ENCODE measurements around the gene GABRB3. TPM values are rescaled to one million over a fixed set of nuclear protein-coding genes. Genes with fewer than 3 reads are reported as not detected.
"Not testable (repeated sequence)": the region's sequence is repeated elsewhere in the genome, so short reads cannot be mapped to it uniquely, and the experiment has no call there.

The GABRB3 gene
- total RNA-seq, 1 donor from 2014 or later, result 124 TPM

DNA sequence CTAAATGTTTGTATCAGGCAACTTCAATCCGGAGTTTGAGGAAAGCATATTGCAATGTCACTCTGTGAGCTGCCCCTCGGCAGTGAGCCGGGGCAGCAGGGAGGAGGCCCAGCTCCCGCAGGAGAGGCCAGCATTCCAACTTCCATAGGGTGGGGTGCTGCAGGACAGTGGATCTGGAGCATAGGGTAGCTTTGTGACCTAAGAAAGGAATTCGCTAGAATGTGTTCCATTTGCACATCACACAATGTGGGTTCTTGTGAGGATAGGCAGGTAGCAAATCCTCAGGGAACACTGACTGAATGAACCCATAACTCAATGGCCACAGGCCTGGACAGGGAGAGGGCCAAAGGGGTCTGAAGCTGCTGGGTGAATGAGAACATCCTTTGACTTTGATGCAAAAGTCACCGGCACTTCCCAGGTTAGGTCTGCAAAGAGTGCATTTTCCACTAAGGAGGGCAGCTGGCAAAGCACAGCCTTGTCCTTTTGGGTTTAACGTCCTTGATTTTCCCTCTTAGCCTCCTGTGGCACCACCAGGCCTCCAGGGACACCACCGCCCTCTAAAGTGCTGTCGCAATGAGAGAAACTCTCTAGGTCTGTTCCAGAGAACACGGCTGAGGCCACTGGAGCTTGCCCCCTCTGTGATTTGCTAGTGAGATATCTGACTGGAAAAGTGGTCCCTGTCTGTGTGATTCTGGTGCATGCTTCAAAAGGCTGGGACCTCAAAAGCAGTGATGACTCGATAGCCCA lies 36.2 kb downstream of the GABRB3 start:
- DNase-seq, result no peak

DNA sequence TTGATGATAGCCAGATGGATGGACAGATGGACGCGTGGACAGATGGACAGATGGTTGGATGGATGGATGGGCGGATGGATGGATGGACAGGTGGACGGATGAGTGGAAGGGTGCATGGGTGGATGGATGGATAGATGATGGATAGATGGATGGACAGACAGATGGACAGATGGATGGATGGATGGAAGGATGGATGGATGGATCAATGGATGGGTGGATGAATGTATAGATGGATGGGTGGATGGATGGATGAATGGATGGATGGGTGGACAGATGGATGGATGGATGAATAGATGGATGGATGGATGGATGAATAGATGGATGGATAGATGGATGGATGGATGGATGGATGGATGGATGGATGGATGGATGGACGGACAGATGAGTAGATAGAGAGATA lies 40.9 kb downstream of the GABRB3 start:
- DNase-seq, result no peak

DNA sequence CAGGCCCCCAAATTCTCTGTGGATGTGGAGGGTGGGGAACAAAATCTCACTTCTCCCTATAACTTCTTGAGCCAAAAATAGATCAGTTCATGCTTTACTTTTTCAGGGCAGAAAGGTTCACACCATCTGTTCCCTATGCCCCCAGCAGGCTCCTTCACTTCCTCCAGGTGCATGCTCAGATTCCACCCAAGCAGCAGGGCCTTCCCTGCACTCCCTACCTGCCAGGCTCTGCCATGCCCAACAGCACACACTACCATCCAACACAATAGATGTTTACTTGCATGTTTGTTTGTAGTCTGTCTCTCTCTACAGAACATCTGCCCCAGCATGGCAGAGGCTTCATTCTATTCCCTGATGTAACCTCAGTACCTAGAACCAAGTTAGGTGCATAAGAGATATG lies 43.3 kb downstream of the GABRB3 start:
- no peak for DNase-seq

DNA sequence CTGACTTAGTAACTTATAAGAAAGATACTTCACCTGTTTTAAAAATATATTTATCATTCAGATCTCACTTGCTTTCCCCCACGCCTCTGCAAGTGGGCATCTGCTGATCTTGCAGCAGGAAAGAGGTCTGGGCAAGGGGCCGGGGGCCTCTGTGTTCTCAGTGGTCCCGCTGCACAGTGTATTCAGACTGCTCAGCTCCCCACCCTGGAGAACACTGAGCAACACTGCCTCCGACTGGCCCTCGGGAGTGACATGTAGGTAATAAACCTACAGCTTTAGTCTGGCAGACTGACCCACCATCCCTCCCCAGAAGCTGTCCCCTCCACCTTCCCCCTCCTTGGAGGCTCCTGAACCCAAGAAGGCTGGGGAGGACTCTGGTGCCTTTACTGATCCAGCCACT lies 43.8 kb downstream of the GABRB3 start:
- DNase-seq, result no peak

DNA sequence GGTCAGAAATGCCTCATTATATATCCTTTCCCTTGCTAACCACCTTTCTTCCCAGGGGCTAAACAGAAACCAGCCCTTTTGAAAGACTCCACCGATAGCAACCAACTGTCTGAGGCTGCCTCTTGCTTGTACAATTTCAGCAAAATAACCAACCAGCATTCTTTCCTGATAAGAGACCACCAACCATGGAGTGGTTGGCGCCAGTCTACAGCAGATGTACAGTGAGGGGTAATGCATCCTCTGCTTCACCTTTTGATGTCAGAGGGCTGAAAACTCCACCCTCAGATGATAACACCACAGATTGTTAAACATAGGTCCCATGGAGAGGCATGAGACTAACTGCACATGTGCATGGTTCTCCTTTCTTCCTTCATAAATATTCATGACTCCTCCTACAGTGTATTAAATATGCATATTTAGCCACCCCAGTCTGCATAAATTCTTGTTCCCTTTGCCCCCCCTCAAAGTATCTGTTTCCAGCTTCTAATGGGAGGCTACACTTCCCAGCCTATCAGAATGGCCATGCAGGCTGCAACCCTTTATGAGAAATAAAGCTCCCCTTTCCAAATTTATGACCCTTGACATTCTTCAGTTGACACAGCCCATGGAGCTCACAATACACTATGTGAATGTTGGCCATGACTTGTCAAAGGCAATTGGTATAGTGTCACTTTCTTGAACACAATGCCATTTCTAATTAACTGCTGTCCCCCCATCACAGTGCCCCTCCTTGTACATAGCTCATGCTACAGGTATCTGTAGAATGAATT lies 48.3 kb downstream of the GABRB3 start:
- DNase-seq, result no peak

DNA sequence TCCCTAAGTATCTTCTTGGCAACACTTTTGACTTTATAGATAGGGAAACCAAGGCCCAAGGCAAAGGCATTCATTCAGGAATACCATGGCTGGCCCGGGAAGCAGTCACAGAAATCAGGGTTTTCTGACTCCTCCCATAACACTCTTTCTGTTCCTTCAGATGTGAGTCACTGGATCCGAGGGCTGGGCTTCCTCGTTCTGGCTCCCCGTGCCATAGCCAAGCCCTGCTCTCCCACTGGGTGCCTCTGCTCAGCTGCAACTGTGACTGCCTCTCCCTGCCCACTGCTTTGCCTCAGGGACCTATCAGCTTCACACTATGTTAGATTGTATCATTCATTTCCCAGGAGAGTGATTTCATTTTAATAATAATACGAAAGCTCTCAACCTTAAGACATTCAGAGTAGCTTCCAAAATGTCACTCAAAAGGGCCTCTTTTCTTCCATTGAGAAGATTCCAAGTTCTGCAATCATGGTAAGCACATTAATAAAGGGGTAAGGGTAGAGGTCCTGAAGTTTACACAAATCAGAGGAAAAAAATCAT lies 50.2 kb downstream of the GABRB3 start:
- DNase-seq, result peak; percentile 26

DNA sequence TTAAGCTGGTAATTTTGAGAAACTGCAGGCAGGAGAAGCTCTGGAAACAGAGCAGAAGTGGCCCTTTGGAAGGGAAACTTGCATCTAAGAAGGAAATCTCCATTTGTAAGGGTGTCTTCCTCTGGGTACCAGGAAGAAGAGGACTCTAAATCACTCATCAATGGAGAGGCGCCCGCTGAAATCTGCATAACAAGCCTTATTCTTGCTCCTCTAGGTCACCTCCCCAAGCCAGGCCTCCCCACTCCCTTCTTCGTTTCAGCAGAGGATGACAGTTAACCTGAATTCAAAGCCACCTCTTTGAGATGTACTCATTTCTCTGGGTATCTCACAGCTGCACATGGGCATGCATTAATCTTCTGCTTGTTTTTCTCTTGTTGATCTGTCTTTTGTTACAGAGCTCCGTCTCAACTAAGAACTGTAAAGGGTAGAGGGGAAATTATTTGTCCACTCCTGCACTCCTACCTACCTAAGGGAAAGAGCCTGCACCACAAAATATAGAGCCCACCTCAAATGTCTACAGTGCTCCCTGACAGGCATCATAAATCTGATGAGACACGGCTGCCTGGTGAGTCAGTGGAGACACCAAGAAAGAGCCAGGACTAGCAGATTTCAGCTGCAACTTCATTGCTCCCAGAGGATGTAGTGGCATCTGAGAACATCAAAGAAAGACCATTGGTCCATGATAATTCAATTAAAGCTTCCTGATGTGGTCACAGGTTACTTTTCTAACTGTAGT lies 51.5 kb downstream of the GABRB3 start:
- no peak for DNase-seq

DNA sequence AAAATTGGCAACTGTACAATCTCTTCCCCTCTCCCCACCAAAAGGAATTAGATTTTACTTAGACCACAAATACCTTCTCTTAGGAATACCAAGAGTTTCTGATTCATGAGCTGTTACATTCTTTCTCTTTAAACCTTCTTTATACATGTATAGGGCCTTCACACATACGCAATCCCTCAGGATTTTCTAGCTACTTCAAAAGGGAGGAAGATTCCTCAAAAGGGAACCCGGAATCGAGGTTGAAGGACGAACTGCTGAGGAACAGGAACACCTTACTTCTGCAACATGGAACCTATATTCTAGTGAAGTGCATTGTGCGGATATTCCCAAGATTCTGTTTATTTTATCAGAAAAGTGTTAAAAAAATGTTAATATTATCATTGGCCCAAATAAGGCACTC lies 52.3 kb downstream of the GABRB3 start:
- no peak for DNase-seq

DNA sequence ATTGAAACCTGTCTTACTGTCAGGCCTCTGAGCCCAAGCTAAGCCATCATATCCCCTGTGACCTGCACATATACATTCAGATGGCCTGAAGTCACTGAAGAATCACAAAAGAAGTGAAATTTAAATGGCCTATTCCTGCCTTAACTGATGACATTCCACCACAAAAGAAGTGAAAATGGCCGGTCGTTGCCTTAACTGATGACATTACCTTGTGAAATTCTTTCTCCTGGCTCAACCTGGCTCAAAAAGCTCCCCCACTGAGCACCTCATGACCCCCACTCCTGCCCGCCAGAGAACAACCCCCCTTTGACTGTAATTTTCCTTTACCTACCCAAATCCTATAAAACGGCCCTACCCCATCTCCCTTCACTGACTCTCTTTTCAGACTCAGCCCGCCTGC lies 53.0 kb downstream of the GABRB3 start:
- DNase-seq, result not testable (repeated sequence)

DNA sequence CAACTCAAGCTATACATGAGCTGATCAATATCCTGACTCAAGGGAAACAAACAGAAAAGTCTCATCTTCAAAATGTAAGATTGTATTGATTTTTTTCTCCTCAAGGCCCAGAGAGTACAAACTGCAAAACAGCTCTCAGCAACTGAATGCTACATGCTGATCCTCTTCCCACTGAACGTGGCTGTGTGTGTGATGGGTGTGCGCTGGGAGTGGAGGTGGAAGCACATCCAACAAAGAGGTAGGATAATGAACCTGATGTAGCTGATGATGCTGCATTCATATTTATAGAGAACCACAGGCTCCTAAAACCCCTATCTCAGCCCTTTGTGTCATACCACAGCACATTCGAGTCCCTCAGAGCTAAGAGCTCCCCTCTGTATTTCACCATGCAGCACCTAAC lies 56.8 kb downstream of the GABRB3 start:
- no peak for DNase-seq

DNA sequence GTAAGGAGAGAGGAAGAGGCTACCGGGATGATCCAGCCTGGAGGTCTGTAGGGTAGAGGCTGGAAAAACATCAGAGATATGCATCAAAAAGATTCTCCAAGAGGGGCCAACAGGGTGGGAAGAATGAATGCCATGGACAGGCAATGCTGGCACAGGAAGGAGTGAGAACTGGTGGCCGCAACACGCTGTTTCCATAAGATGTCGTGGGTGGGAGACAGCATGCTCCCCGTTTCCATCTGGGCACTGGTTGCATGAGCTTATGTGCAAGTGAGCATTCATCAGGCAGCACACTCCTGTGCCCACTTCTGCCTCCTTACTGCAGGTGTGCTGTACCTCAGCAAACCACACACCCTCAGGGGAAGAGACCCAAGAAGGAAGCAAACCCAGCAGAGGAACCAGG lies 59.4 kb downstream of the GABRB3 start:
- peak; percentile 55 for DNase-seq

DNA sequence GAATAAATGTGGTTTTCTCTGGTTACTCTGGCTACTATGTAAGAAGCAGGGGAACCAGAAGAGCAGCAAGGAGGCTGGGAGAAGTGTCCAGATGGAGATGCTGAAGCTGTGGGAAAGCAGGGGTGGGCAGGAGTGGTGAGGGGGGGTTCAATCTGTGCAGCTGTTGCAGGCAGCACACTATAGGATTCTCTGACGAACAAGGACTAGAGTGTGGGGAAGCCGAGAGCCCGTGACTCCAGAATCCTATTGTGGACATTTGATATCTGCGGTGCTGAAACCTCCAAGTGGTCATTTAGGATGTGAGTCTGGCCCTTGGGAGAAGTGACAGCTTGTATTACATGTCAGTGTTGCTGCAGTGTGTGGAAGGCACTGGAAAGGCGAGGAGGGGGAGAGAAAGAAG lies 60.5 kb downstream of the GABRB3 start:
- DNase-seq, result no peak

DNA sequence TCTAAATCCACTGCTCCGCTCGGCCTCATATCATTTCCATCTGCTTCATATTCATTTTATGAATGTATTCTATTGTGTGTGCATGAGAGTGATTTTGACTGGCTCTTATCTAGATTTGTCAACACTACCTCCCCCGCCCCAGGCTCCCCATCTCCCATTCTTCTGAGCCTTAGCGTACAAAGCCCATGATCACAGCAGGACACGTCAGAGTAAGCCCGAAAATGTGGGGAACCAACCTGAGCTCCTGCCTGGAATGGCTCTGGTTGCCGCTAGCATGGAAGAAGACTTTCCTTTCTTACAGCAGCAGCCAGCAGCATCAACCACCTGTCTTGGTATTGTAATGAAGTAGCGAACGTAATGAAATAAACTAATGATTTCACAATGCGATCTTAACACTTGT lies 61.4 kb downstream of the GABRB3 start:
- DNase-seq, result no peak

DNA sequence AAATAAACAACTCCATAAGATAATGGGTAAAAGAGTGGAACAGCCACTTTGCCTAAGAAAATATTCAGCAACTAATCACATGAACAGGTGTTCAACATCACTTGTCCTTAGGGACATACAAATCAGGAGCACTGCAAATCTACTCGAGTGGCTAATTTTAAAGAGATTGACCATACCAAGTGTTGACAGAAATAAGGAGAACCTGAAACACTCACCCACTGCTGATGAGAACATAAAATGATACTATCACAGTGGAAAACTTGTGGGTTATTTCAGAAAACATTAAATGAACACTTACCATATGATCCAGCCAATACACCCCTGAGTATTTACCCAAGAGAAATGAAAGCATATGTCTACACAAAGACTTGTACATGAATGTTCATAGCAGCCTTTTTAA lies 70.5 kb downstream of the GABRB3 start:
- DNase-seq, result no peak

DNA sequence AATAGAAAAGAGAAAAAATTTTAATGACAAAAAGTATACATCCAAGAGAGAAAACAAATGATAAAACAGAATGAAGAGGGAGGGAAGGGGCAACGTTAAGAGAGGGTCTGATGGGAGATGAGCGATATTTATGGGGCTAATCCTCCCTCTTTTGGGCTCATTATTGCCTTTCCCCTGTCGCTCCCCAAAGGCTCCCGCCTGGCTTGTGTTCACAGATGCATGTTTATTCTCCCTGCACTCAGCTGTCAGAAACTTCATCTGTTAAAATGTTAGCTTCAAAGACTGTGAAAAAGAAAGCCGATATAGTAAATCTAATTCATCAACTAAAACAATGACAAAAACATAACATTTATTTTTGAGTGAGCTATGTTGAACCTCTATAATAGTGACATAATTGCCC lies 74.3 kb downstream of the GABRB3 start:
- DNase-seq, result no peak

DNA sequence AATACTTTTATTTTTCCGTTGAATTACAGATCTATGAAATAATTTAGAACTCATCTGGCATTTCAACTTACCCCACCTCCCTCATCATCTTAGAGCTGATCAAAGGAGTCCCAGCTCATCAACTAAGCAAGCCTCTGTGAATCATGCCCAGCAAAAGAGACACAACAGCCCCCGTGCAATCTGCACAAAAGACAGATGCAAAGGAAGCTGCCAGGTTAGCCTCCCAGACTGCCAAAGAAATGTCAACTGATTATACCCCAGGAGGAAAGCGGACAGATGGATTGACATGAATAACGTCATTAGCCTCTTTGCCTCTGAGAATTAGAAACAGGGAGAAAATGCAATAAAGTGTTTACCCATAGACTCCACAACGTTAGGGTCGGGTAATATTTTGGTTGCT lies 75.0 kb downstream of the GABRB3 start:
- DNase-seq, result peak; percentile 13

DNA sequence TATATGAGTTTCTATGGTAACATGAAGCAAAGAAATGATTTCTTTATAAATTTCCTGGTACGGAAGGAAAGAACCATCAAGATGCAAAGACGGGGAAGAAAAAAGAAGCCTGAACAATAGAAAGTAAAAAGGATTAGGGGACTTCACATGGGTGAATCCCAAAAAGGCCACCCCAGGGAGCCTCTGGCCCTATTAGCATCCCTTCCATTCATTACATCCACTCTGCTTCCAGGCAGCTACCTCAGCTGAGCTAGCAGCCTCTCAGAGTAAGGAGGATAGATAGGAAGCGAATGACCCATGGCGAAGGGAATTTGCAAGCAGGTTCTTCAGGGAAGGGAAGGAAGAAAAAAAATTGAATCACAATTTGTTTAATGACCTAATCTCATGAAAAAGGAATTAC lies 81.6 kb downstream of the GABRB3 start:
- DNase-seq, result no peak

DNA sequence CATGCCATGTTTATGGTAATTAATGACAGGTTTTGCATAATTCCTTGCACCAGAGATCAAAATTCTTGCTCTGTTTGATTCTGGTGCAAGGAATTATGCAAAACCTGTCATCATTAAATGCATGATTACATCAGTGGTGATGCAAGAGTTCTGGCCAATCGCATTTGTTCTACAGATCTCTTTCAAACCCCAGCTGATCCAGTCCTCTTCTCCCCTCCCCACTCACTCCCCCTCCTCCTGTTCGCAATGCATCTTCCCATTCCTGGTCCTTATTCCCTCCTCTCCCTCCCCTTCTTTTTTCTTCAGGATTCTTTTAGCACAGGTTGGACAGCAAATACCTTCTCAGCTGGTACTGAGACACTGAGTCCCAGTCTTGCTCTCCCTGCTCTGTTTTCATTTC lies 82.1 kb downstream of the GABRB3 start:
- no peak for DNase-seq

DNA sequence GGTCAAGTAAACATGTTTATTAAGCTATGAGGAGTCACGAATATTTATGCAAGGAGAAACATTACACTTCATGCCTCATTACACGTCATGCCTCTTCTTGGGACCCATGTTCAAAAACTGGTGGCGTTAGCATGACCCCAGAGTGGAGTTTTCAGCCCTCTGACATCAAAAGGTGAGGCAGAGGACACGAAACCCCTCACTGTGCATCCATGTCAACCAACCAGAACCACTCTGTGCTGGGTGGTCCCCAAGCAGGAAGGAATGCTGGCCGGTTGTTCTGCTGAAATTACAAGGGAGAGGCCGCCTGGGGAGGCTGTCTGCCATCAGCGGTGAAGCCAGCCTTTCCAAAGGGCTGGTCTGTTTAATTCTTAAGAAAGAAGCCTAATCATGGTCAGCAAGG lies 83.4 kb downstream of the GABRB3 start:
- DNase-seq, result no peak

DNA sequence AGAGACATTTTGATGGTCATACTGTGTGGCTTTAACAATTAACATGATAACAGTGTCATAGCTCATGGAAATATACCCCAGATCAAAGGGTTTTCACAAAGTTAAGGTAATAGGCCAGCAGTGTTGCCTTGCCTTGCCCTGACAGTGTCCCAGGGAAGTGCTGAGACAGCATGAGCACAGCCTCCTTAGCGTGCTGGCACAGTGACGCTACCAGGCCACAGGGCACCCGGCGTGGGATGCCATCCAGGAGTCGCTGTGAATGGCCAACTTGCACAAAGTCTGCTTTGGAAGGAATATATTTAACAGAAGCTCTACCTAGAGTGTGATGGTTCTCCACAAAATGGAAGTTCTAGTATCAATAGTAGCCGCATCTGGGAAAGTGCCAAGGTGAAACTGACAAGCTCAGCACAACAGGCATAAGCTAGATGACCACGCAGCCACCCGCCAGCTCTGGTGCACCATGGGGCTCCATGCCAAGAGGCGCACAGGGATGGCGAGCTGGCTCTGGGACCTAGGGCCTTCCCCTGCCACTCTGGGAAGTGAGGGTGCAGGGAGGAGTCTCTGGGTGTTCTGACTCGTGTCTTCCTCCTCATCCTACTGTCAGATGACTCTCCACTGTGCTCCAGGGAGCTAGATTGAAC lies 86.2 kb downstream of the GABRB3 start:
- no peak for DNase-seq

DNA sequence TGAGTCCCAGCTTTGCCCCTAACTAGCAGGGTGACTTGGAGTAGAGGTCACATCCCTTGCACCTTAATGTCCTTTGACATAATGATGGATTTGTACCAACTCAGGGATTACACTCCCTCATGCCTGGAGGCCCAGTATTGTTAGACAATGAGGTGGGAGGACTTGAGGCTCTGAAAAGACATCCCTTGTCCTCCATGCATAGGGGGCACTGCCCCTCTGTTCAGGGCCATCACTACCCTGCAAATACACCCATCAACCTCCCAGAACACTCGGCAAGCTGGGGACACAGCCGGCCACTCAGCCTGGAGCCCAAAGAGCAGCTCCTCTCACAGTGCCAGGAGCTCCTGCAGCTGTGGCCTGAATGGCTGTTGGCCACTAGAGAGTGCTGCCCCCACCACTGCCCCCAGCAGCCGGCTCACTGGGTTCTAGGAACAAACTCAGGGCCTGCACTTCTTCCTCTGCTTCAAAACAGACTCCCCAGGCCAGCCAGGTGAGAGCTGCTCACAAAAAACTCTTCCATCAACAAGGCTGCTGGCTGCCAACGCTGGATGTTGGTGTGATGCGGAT lies 90.2 kb downstream of the GABRB3 start:
- no peak for DNase-seq

DNA sequence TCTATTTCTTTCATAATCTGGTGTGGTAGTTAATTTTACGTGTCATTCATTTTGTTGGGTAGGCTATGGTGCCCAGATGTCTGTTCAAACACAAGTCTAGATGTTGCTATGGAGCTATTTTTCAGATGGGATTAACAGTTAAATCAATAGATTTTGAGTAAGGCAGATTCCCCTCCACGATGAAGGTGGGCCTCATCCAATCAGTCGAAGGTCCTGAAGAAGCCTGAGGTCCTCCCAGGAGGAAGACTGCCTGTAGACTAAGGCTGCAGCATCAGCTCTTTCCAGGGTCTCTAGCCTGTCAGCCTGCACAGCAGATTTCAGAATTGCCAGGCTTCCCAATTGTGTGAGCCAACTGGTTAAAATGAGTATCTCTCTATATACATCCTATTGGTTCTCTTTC lies 92.9 kb downstream of the GABRB3 start:
- DNase-seq, result no peak

All from occipital lobe (tissue), 2 donors.